GM18868 (cell line): ENCODE results near the gene ADGRB2.

ENCODE experiments used
- ATAC-seq: cut with Tn5 transposase; IDR thresholded peaks from one replicate; pipeline ENCODE4 v1.9.1; 2021; ENCODE audit warnings: mild to moderate bottlenecking, moderate library complexity; ENCODE audit not compliant: unreplicated experiment

Gene ADGRB2

DNA sequence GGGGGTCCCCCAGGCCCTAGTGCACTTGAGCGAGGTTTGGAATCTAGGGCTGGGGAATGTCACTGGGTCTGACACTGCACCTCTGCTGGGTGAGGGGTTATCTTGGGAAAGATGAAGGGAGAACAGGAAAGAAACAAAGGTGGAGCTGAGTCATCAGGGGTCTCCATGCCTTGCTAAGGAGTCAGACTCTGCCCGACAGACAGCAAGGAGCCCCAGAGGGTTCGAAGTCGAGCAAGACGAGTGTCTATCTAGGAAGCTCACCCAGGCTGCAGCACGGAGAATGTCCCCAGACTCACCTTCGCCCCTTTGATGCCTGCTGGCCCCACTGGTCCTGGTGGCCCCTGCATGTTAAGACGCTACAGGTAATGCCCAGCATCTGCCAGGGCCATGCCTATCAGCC is 78.3 kb downstream of the ADGRB2 start:
- ATAC-seq, result no peak

DNA sequence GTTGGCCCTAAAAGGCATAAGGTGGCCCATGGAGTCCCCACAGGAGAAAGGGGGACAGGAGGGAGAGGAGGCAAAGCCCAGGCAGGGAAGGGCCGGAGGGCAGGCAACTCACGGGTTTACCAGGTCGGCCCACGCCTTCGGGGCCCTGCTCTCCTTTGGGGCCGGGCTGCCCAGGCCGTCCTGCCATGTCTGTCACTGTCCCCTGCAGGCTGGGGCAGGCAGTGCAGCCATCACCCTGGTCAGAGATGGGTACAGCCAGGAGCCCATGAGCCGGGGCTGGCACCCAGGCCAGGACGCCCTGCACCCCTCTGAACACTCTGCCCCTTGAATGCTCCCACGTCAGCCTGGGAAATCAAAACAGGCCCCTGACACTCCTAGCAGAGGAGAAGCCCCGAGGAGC is 80.1 kb downstream of the ADGRB2 start:
- ATAC-seq, result no peak

DNA sequence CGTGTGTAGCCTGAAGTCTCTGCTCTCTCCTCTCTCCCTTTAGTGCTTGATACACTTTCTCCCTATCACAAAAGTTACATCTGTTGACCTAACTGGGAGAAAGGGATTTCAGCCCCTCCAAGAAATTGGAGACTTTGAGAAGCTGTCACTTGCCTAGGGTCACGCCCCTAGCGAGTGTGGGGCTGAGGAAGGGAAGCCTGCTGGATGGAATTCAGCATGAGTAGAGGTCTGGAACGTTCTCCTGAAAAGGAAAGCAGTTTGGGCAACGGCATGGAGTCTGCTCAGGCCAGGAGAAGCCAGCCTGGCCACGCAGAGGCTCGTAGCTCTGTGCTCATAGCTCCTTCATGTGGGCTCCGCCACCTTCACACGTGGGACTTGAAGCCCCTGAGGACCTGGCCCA is 82.7 kb downstream of the ADGRB2 start:
- no peak for ATAC-seq

DNA sequence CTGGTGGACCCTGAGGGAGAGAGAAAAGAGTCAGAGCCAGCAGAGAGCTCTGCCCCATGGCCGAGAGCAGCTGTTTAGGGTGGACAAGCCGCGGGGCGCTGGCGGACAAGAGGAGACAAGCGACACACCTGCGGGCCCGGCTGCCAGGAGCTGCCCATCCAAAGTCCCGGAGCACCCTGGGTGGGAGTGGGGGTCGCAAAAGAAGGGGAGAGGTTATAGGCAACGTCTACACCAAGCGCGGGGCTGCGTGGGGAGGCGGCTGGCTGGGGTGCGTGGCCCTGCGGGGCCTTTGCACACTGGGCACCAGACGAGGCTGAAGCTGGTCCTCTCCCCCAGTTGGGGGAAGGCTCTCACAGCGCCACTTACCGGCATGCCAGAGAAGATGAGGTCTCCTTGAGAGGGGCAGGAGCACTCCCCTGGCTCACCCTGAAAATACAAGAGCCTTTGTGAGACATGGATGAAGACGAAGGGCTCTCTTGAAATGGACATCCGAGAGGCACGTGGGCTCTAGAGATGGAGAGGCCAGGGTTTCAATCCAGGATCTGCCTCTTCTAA is 84.4 kb downstream of the ADGRB2 start:
- no peak for ATAC-seq

DNA sequence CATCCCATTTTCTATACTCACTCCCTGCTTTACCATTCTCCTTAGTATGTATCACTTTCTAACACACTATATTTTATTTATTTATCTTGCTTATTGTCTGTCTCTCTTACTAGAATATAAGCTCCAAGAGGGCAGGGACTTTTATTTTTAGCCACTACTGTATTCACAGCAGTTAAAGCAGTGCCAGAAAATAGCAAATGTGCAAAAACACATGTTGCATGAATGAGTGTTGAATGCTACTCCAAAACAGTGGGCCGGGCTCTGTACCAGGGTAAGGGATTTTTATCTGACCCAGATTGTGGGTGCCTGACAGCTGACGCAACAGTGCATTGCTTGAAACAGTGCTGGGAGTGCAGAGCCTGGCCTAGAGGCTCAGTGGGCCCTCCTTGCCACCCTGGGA is 85.0 kb downstream of the ADGRB2 start:
- no peak for ATAC-seq

DNA sequence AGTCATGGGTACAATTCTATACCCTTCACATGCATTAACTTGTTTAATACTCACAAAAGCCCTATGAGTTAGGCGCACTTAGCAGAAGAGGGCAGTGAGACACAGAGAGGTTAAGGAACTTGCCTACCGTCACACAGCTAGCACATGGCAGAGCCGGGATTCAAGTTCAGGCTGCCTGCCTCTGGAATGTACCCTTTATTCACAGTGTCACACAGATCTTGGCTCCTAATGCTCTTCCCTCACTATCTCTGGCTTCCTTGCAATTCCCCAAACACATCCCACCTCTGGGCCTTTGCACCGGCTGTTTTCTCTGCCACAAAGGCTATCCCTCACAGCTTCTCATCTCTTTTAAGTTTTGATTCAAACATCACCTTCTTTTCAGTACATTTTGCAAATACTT is 85.5 kb downstream of the ADGRB2 start:
- ATAC-seq, result no peak

DNA sequence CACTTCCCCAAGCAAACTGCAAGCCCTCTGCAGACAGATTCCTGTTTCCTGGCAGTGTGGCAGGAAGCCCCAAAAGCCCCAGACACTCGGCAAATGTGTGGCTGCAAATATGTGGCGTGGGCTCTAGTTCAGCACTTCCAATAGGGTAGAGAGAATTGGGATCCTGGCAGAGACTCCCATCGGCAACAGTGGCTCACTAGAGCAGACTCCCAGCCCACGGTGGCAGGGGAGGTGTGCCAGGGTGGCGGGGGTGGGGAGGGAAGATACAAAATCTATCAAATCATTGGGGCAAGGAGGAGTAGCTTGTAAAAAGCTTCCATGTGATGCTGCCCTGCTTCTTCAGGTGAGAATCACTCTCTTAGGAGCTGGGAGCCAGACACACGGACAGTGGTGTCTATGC is 86.2 kb downstream of the ADGRB2 start:
- ATAC-seq, result no peak

DNA sequence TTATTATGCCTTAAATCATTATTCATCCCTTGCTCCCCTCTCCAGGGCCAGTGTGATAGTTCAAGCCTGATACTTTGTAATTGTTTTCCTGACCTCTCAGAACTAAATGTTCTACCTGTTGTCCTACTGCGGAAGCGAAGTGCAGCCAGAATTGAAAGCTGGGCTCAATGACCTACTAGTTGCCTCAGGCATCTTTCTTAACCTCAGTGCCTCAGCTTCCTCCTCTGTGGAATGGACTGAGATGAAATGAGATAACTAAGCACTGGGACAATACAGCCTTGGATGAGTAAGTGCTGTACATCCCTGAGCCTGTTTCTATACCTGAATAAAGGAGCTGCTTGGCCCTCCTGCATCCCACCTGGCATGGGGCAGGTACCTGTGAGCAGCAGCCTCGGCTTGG is 86.7 kb downstream of the ADGRB2 start:
- ATAC-seq, result no peak
